Stimulated activated CD4-positive, alpha-beta T cell treated with anti-CD3 and anti-CD28 coated beads, Interleukin-12 subunit alpha, Interleukin-12 subunit beta, amount 100 ng/mL, for 4 hours (primary cell): Measurements from ENCODE around the gene PITPNB.

Source experiments
- DNase-seq: peaks from one replicate; pipeline ENCODE4 v3.0.0-alpha.2; 2020

The PITPNB gene

GRCh38 chr22:27827604-27828587, 91.2 kb downstream of the PITPNB start:
- no peak for DNase-seq

DNA sequence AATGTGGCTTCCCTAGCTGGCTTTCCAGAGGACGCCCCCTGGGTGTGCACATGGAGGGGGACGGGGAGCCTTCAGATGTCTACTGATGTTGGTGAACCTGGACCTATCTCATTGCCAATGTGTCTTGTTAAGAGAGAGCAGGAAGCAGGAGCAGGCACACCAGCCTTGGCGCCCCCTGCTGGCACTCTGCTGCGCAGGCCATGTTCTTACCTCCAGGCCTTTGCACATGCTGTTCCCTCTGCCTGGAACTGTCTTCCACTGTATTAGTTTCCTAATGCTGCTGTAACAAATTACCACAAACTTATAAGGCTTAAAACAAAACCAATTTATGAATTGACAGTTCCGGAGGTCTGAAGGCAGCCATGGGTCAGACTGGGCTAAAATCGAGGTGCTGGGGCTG, 93.9 kb downstream of the PITPNB start:
- peak; percentile 7 for DNase-seq

GRCh38 chr22:27823221-27823620, 95.8 kb downstream of the PITPNB start:
- DNase-seq = no peak

GRCh38 chr22:27820896-27821866, 97.9 kb downstream of the PITPNB start:
- DNase-seq = no peak

DNA sequence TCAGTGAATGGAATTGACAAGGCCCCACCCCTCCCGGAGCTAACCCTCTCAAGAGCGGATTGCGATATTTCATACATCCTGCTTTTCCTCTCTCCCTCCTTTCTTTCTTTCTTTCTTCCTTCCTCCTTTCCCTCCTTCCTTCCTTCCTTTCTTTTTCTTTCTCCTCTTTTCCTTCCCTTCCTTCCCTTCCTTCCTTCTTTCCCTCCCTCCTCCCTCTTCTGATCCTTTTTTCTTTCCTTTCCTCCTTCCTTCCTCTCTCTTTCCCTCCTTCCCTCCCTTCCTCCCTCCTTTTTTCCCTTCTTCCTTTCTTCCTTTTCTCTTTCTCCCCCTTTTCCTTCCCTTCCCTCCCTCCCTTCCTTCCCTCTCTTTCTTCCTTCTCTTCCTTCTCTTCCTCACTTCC, 102.5 kb downstream of the PITPNB start:
- DNase-seq = no peak

- DNase-seq = no peak
These were observed 103.1 kb downstream of the PITPNB start for GRCh38 chr22:27815826-27816530.

DNA sequence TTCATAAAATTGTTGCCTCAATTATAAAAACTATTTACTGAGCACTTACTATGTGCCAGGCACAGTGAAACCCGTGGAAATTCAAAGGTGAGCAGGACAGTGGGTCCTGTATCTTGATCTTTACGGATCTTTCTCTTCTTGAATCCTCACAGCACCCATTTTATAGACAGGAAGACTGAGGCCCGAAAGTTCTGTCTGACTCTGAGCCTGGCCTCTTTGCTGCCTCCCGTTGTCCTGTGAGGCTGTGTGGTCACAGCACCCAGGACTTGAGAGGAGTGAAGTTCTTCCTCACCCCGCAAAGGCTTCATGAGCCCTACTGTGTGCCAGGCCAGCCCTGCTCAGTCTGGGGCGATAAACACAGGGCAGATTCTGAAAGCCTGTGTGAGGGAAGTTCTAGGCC, 104.1 kb downstream of the PITPNB start:
- DNase-seq = no peak

DNA sequence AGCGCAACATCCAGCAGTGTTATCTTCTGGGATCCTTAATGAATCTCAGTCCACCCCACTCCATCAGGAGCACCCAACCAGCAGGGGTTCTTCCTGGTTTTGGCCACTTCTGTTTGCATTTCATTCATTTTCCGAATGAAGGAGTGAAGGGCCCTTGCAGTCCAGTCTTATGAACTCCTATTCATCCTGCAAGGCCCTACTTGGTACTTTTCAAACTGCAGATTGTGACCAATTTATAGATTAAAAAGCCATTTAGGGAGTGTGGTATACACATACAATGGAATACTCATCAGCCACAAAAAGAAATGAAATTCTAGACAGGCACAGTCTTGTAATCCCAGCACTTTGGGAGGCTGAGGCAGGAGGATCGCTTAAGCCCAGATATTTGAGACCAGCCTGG, 107.3 kb downstream of the PITPNB start:
- no peak for DNase-seq

DNA sequence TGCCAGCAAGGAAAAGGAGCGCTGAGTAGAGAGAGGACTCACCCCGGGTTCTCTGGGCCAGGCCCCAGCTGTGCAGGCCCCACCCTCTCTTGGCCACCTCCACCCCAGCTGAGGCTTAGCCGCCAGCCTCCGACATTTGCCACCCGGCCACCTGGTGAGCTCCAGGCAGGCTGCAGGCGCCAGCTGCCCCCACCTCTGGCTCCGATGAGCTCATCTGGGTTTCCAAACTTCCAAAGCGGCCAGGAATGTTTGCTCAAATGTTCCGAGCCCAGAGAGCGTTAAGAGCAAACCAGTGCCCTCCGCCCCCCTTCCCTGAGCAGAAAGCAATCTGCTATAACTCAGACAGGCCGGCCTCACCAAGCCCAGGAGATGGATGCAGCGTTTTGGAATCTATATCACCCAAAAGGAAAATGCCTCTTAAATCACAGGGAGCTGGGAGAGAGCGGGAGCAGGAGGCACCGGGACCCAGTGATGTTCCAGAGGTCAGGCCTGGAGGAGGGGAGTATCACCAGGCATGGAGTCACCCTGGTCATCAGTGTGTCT, 108.4 kb downstream of the PITPNB start:
- DNase-seq = no peak

GRCh38 chr22:27809700-27810608, 109.1 kb downstream of the PITPNB start:
- DNase-seq = no peak

DNA sequence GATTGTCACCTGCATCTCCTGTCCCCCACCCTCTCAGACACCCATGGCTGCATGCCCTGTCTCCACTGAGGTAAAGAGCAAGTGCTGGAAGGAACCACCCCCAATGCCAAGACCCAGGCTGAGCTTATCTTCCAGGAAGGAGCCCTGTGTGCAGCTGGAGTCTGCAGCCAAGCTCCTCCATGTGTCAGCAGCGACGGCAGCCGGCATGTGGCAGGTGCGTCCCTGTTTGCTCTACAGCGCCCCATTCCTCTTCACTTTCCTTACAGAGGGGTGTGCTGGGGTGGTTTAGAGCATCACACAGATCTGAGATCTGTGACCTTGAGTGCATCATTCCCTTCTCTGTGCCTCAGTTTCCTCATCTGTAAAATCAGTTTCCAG, 109.8 kb downstream of the PITPNB start:
- DNase-seq = no peak

- no peak for DNase-seq
These were observed 110.4 kb downstream of the PITPNB start for GRCh38 chr22:27808451-27809225.

- no peak for DNase-seq
These were observed 113.2 kb downstream of the PITPNB start for GRCh38 chr22:27805841-27806240.

- peak; percentile 43 for DNase-seq
These were observed 114.4 kb downstream of the PITPNB start for GRCh38 chr22:27804470-27805297.

GRCh38 chr22:27803841-27804415, 115.1 kb downstream of the PITPNB start:
- DNase-seq = no peak

- DNase-seq = no peak
These were observed 116.5 kb downstream of the PITPNB start for GRCh38 chr22:27802346-27803073.
